ENCODE data around the gene SKIDA1.

DNA sequence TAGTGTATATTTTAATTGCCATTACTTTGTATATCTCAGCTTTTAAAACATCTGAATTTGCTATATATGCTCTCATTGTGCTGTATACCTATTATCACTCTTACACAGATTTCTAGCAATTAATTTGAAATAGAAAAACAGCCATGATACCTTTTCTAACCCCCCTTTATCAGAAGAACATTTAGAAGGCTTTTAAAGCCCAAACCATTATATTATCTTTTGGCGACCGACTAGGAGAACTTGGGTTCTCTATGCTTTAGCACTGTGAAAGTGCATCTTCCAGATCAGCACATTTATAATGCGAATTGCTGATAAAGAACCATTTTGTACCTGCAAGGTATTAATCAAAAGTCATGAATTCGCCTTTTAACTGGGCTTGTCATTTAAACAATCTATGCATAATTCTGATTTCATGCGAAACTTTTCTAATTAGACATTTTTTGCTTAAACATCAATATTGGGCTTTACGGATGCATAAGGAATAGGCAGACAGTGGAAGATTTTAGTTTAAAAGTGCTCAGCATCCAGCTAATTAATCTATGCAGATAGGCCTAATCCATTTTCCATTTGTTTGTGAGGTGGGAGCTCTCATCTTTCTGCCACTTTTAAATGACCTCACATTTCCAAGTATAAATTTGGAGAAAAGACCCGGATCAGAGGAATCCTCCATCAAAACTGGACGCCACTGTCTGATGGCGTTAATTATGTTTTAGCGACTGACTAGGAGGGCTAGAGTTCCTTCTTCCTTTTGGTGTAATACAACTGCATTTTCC lies 7.4 kb upstream of the SKIDA1 start:
- TF ChIP-seq, protein P1, sequence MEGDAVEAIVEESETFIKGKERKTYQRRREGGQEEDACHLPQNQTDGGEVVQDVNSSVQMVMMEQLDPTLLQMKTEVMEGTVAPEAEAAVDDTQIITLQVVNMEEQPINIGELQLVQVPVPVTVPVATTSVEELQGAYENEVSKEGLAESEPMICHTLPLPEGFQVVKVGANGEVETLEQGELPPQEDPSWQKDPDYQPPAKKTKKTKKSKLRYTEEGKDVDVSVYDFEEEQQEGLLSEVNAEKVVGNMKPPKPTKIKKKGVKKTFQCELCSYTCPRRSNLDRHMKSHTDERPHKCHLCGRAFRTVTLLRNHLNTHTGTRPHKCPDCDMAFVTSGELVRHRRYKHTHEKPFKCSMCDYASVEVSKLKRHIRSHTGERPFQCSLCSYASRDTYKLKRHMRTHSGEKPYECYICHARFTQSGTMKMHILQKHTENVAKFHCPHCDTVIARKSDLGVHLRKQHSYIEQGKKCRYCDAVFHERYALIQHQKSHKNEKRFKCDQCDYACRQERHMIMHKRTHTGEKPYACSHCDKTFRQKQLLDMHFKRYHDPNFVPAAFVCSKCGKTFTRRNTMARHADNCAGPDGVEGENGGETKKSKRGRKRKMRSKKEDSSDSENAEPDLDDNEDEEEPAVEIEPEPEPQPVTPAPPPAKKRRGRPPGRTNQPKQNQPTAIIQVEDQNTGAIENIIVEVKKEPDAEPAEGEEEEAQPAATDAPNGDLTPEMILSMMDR (IDR thresholded peaks at IDR 0.05; ENCODE audit: low read length), result no peak
- TF ChIP-seq EZH2 (IDR thresholded peaks at IDR 0.05; ENCODE audit: borderline replicate concordance, low read length), result no peak
